ENCODE results near the gene CDC42EP5. TPM values are rescaled to one million over a fixed set of nuclear protein-coding genes. Genes with fewer than 3 reads are reported as not detected.

The CDC42EP5 gene
- total and polyA plus RNA-seq, 12 donors: 0.44 to 36.0 (median 15.7) TPM

- 44 to 53% (median 50%) methylated on average over 4 to 13 of the region's 13 CpGs for WGBS, 4 donors
- Histone ChIP-seq H3K27ac (no peak overlapping the region), H3K27me3 (peaks cover 18% of the 10 kb centered on the region), H3K9me3 (replicated peaks in 1 of 3) (no peaks in the 10 kb centered on the region), H3K36me3 (replicated peaks in 1 of 2) (no peaks in the 10 kb centered on the region), H3K4me3 (no peak overlapping the region), H3K4me1 (replicated peaks in 1 of 2) (peaks cover 3 to 11% of the 10 kb centered on the region in 2 donors)
- TF ChIP-seq POLR2A (IDR thresholded peaks at IDR 0.05): no peak
- TF ChIP-seq CTCF (IDR thresholded peaks at IDR 0.05): no peak
- no peak for DNase-seq
- intact Hi-C loops (cut with DNase I): no loop called here
Measured at GRCh38 chr19:54429545-54430227, 43.4 kb downstream of the CDC42EP5 start.

- Histone ChIP-seq H3K27me3 (peaks cover 18% of the 10 kb centered on the region), H3K4me1 (replicated peaks in 1 of 2) (peaks cover 3 to 8% of the 10 kb centered on the region in 2 donors), H3K9me3 (replicated peaks in 1 of 3) (no peaks in the 10 kb centered on the region), H3K27ac (no peak overlapping the region), H3K4me3 (no peak overlapping the region), H3K36me3 (replicated peaks in 1 of 2) (no peaks in the 10 kb centered on the region)
- peak in 1 of 7 donors; percentile 26 for DNase-seq
- WGBS, 4 donors: 55 to 75% (median 62%) methylated on average over 4 to 8 of the region's 8 CpGs
- intact Hi-C loops (cut with DNase I): no loop called here
- no peak for TF ChIP-seq CTCF (IDR thresholded peaks at IDR 0.05)
- no peak for TF ChIP-seq POLR2A (IDR thresholded peaks at IDR 0.05)
Measured at GRCh38 chr19:54429176-54429495, 44.0 kb downstream of the CDC42EP5 start.

GRCh38 chr19:54428323-54429175, 44.5 kb downstream of the CDC42EP5 start:
- Histone ChIP-seq H3K27me3 (peaks cover 18% of the 10 kb centered on the region), H3K4me3 (no peak overlapping the region), H3K36me3 (replicated peaks in 1 of 2) (no peaks in the 10 kb centered on the region), H3K9me3 (replicated peaks in 1 of 3) (no peaks in the 10 kb centered on the region), H3K27ac (no peak overlapping the region), H3K4me1 (replicated peaks in 1 of 2) (peaks cover 3 to 8% of the 10 kb centered on the region in 2 donors)
- no peak for TF ChIP-seq POLR2A (IDR thresholded peaks at IDR 0.05)
- no peak for TF ChIP-seq CTCF (IDR thresholded peaks at IDR 0.05)
- WGBS, 4 donors: 67 to 82% (median 72%) methylated on average over 7 to 11 of the region's 11 CpGs
- no peak for DNase-seq
- intact Hi-C loops (cut with DNase I): no loop called here

GRCh38 chr19:54427586-54427985, 45.5 kb downstream of the CDC42EP5 start:
- H3K4me1 ChIP-seq (replicated peaks in 1 of 2): peaks cover 3 to 8% of the 10 kb centered on the region in 2 donors
- H3K27me3 ChIP-seq: peaks cover 18% of the 10 kb centered on the region
- no peak overlapping the region for H3K27ac ChIP-seq
- H3K36me3 ChIP-seq (replicated peaks in 1 of 2): no peaks in the 10 kb centered on the region
- no peaks in the 10 kb centered on the region for H3K9me3 ChIP-seq (replicated peaks in 1 of 3)
- DNase-seq: no peak
- TF ChIP-seq CTCF (IDR thresholded peaks at IDR 0.05) (no peak), POLR2A (IDR thresholded peaks at IDR 0.05) (no peak)
- WGBS, 4 donors: 84 to 89% (median 84%) methylated on average over 11 of the region's 11 CpGs
- intact Hi-C loops (cut with DNase I): no loop called here
- no peak overlapping the region for H3K4me3 ChIP-seq

Data from adrenal gland (tissue), 12 donors.